ENCODE data around the gene CITED4. TPM values are rescaled to one million over a fixed set of nuclear protein-coding genes. Genes with fewer than 3 reads are reported as not detected.

Gene CITED4
- total RNA-seq, 1 donor from 2014 or later, result 7.1 TPM

- Histone ChIP-seq H3K36me3 (ENCODE audit: insufficient read depth, low read length) (no peaks in the 10 kb centered on the region), H3K9ac (ENCODE audit: low read length) (no peak overlapping the region), H2AFZ (ENCODE audit: low read depth, low read length) (peak overlapping the region; percentile 9), H3K27me3 (ENCODE audit: insufficient read depth, low read length) (no peaks in the 10 kb centered on the region), H3K27ac (ENCODE audit: low read depth, low read length) (no peak overlapping the region), H3K9me3 (ENCODE audit: insufficient read depth, low read depth, low read length) (peaks cover 3% of the 10 kb centered on the region), H3K4me1 (ENCODE audit: insufficient read depth, low read length) (peaks cover 39% of the 10 kb centered on the region), H3K4me2 (ENCODE audit: low read length) (no peak overlapping the region), H4K20me1 (ENCODE audit: insufficient read depth, low read length) (no peaks in the 10 kb centered on the region), H3K79me2 (ENCODE audit: insufficient read depth, low read length) (no peaks in the 10 kb centered on the region), H3K4me3 (ENCODE audit: insufficient read depth, low read depth, low read length) (no peak overlapping the region)
- peaks cover 8% of the 10 kb centered on the region for H3K27me3 Mint-ChIP-seq (ENCODE audit: low read depth, unreplicated experiment)
- TF ChIP-seq CTCF (IDR thresholded peaks at IDR 0.05; ENCODE audit: insufficient read depth, low read depth, low read length) (no peak), EZH2 (IDR thresholded peaks at IDR 0.05; ENCODE audit: insufficient read depth, low read length) (no peak)
- FAIRE-seq (no peak), DNase-seq (ENCODE audit: low read depth) (peak; percentile 33)
- H3K36me3 Mint-ChIP-seq (ENCODE audit: low read depth, unreplicated experiment), result no peaks in the 10 kb centered on the region
- H3K4me3 Mint-ChIP-seq (ENCODE audit: unreplicated experiment), result no peak overlapping the region
- peaks cover 31% of the 10 kb centered on the region for H3K4me1 Mint-ChIP-seq (ENCODE audit: low read depth, unreplicated experiment)
- H3K27ac Mint-ChIP-seq (ENCODE audit: unreplicated experiment), result no peak overlapping the region
- H3K9me3 Mint-ChIP-seq (ENCODE audit: unreplicated experiment), result peaks cover 4% of the 10 kb centered on the region
These were observed 17.5 kb upstream of the CITED4 start for GRCh38 chr1:40879482-40880175.

GRCh38 chr1:40878906-40879305 is 16.7 kb upstream of the CITED4 start:
- H3K27ac ChIP-seq (ENCODE audit: low read depth, low read length), result no peak overlapping the region
- peak overlapping the region; percentile 66 for H3K27ac Mint-ChIP-seq (ENCODE audit: unreplicated experiment)

More at GRCh38 chr1:40878906-40879305, 16.7 kb upstream of the CITED4 start:
- peaks cover 4% of the 10 kb centered on the region for H3K9me3 Mint-ChIP-seq (ENCODE audit: unreplicated experiment)
- FAIRE-seq (no peak), DNase-seq (ENCODE audit: low read depth) (no peak)
- no peaks in the 10 kb centered on the region for H3K36me3 Mint-ChIP-seq (ENCODE audit: low read depth, unreplicated experiment)
- Histone ChIP-seq H3K4me2 (ENCODE audit: low read length) (no peak overlapping the region), H3K79me2 (ENCODE audit: insufficient read depth, low read length) (no peaks in the 10 kb centered on the region), H4K20me1 (ENCODE audit: insufficient read depth, low read length) (no peaks in the 10 kb centered on the region), H3K9me3 (ENCODE audit: insufficient read depth, low read depth, low read length) (peaks cover 3% of the 10 kb centered on the region), H3K4me1 (ENCODE audit: insufficient read depth, low read length) (peaks cover 36% of the 10 kb centered on the region), H2AFZ (ENCODE audit: low read depth, low read length) (no peak overlapping the region), H3K27me3 (ENCODE audit: insufficient read depth, low read length) (no peaks in the 10 kb centered on the region), H3K36me3 (ENCODE audit: insufficient read depth, low read length) (no peaks in the 10 kb centered on the region), H3K4me3 (ENCODE audit: insufficient read depth, low read depth, low read length) (no peak overlapping the region), H3K9ac (ENCODE audit: low read length) (no peak overlapping the region)
- H3K27me3 Mint-ChIP-seq (ENCODE audit: low read depth, unreplicated experiment), result peaks cover 5% of the 10 kb centered on the region
- no peak overlapping the region for H3K4me3 Mint-ChIP-seq (ENCODE audit: unreplicated experiment)
- TF ChIP-seq CTCF (IDR thresholded peaks at IDR 0.05; ENCODE audit: insufficient read depth, low read depth, low read length), result no peak
- no peak for TF ChIP-seq EZH2 (IDR thresholded peaks at IDR 0.05; ENCODE audit: insufficient read depth, low read length)
- peaks cover 31% of the 10 kb centered on the region for H3K4me1 Mint-ChIP-seq (ENCODE audit: low read depth, unreplicated experiment)
